ENCODE measurements around the gene NHS. TPM values are rescaled to one million over a fixed set of nuclear protein-coding genes. Genes with fewer than 3 reads are reported as not detected.

The NHS gene
- total and polyA plus RNA-seq, 2 of the 4 experiments (the other 2 are of a cell fraction), result 0.36 to 0.90 TPM

DNA sequence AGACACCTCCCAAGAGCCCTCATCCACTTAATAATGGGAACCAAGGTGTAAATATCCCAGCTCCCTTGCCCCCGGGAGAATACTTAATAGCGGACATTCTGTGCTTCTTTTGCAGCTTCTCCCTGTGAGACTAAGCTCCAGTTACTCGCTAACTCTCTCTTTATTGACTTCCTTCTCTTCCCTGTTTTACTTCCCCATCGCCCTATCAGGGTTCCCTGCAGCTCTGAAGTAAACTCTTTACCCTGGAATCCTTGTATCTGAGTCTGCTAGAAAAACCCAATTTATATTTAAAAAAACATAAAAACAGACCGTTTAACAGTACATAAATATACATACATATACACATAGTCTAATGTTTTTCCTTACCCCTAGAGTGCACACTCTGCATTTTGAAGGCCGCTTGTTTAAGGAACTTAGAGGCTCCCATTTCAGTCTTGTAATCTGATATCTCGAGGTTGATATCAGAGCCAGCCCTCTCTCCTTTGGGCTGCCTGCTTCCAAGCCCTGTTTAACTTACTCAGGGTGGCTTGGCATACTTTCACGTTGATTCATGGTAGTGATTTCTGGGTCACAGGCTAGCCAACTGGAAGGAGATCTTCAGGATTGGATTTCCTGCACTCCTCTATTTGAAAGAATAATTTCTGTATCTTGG lies 184.9 kb downstream of the NHS start:
- H2BK15ac ChIP-seq (ENCODE audit: low read depth, low read length), result peak overlapping the region; percentile 48; the same call in 1 of the 3 replicates
- H3K23ac ChIP-seq (ENCODE audit: low read depth, low read length), result no peak overlapping the region
- ChIA-PET POLR2A (ENCODE audit: unreplicated experiment) (no interaction called here), CTCF (no interaction called here)
- H4K5ac ChIP-seq (ENCODE audit: low read depth, low read length), result no peak overlapping the region
- no peaks in the 10 kb centered on the region for H3K36me3 ChIP-seq (ENCODE audit: control insufficient read depth, insufficient read depth, low read length)
- DNase-seq (peak; percentile 92), ATAC-seq (ENCODE audit: low read depth) (peak; percentile 96)
- H3K27ac ChIP-seq (ENCODE audit: insufficient read depth, low read length), result peak overlapping the region; percentile 73; the same call in 1 of the 2 replicates
- no peaks in the 10 kb centered on the region for H4K20me1 ChIP-seq (ENCODE audit: insufficient read depth, low read length)
- intact Hi-C loops (cut with micrococcal nuclease), result no loop called here
- H3K9me1 ChIP-seq (ENCODE audit: insufficient read depth, low read length), result peaks cover 7% of the 10 kb centered on the region; the same call in 1 of the 2 replicates
- H2AK5ac ChIP-seq (ENCODE audit: low read depth, low read length), result no peak overlapping the region
- no peaks in the 10 kb centered on the region for H3K79me1 ChIP-seq (ENCODE audit: low read depth in 1 of 2, low read length in 2 of 2)
- peak overlapping the region in 1 of 2 experiments; percentile 44; a peak in 2 of 4 replicates for H4K8ac ChIP-seq (ENCODE audit: low read depth in 2 of 2, low read length in 2 of 2)
- no peak overlapping the region for H3K4me2 ChIP-seq (ENCODE audit: low read depth, low read length)
- no peaks in the 10 kb centered on the region for H3K9me3 ChIP-seq (ENCODE audit: control insufficient read depth, insufficient read depth, low read length)
- H2BK5ac ChIP-seq (ENCODE audit: low read depth, low read length, poor library complexity, severe bottlenecking), result peak overlapping the region; percentile 68
- 0 out of 2 replicates have a peak overlapping the region, but pooled peaks have one; percentile 64 for H2BK20ac ChIP-seq (ENCODE audit: low read depth, low read length)
- H3K56ac ChIP-seq (ENCODE audit: extremely low read depth, insufficient read depth, low read length), result peak overlapping the region; percentile 39; the same call in 1 of the 2 replicates
- 21% methylated on average over 6 of the region's 8 CpGs; no CpG with 5 or more reads in 1 of the 2 experiments for WGBS, 2 experiments (ENCODE audit: extremely low coverage in 2 of 2, insufficient read length in 1 of 2)
- dilution Hi-C loops (cut with HindIII; ENCODE audit: low sequenced_read_pairs, unreplicated experiment), result no loop called here
- no peak for TF ChIP-seq SMC3 (IDR thresholded peaks at IDR 0.05; ENCODE audit: low read depth, low read length)
- no peak for TF ChIP-seq RFX5 (IDR thresholded peaks at IDR 0.05; ENCODE audit: low read depth, low read length)
- TF ChIP-seq, protein P1, sequence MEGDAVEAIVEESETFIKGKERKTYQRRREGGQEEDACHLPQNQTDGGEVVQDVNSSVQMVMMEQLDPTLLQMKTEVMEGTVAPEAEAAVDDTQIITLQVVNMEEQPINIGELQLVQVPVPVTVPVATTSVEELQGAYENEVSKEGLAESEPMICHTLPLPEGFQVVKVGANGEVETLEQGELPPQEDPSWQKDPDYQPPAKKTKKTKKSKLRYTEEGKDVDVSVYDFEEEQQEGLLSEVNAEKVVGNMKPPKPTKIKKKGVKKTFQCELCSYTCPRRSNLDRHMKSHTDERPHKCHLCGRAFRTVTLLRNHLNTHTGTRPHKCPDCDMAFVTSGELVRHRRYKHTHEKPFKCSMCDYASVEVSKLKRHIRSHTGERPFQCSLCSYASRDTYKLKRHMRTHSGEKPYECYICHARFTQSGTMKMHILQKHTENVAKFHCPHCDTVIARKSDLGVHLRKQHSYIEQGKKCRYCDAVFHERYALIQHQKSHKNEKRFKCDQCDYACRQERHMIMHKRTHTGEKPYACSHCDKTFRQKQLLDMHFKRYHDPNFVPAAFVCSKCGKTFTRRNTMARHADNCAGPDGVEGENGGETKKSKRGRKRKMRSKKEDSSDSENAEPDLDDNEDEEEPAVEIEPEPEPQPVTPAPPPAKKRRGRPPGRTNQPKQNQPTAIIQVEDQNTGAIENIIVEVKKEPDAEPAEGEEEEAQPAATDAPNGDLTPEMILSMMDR (conservative IDR thresholded peaks at IDR 0.05; ENCODE audit: low read depth, low read length), result 0 out of 2 replicates have a peak, but pooled peaks have one; percentile 17
- no peak for TF ChIP-seq FOS (IDR thresholded peaks at IDR 0.05; ENCODE audit: low read depth, low read length)
- no peak; the same call in 1 of the 2 replicates for TF ChIP-seq RAD21 (IDR thresholded peaks at IDR 0.05; ENCODE audit: low read length)
- TF ChIP-seq CEBPB (IDR thresholded peaks at IDR 0.05; ENCODE audit: low read depth, low read length), result no peak
- TF ChIP-seq MAFK (IDR thresholded peaks at IDR 0.05; ENCODE audit: low read depth, low read length), result peak; percentile 53
- H3K18ac ChIP-seq (ENCODE audit: low read depth, low read length), result peak overlapping the region; percentile 31; the same call in 1 of the 2 replicates
- no peak overlapping the region for H3K14ac ChIP-seq (replicated peaks; ENCODE audit: low read depth, low read length)
- peaks cover 7% of the 10 kb centered on the region for H3K4me1 ChIP-seq (ENCODE audit: control insufficient read depth, insufficient read depth, low read length)
- no peak overlapping the region for H3K4me3 ChIP-seq (ENCODE audit: insufficient read depth, low read depth, low read length)
- peak overlapping the region; percentile 5; the same call in 1 of the 2 replicates for H2BK120ac ChIP-seq (ENCODE audit: low read depth, low read length)
- H2AK9ac ChIP-seq (replicated peaks; ENCODE audit: low read depth, low read length, poor library complexity), result no peak overlapping the region
- no peak overlapping the region for H3K9ac ChIP-seq (ENCODE audit: low read depth, low read length)
- H4K91ac ChIP-seq (ENCODE audit: insufficient read depth, low read depth, low read length), result peak overlapping the region; percentile 33; the same call in 1 of the 2 replicates
- no TSS peak for BruUV-seq (replicated peaks)
- H2AFZ ChIP-seq (replicated peaks; ENCODE audit: low read length, poor library complexity), result no peak overlapping the region
- 0 out of 2 replicates have a peak, but pooled peaks cover 2% of the 10 kb centered on the region for H3K27me3 ChIP-seq (ENCODE audit: control insufficient read depth, insufficient read depth, low read length)
- in situ Hi-C loops (cut with MboI; ENCODE audit: low sequenced_read_pairs), result no loop called here
- H3K4ac ChIP-seq (ENCODE audit: low read depth, low read length), result peak overlapping the region; percentile 44
